H1 (cell line): ENCODE results near the gene DGCR6L. TPM values are rescaled to one million over a fixed set of nuclear protein-coding genes. Genes with fewer than 3 reads are reported as not detected.
"Not testable (repeated sequence)": the region's sequence is repeated elsewhere in the genome, so short reads cannot be mapped to it uniquely, and the experiment has no call there.

Experiments
- CTCF ChIA-PET: fragments of 300-600 bp; sonication (Branson Sonifier 250); formaldehyde crosslinking; loops from one replicate; lab custom pipeline; 2021; ENCODE audit not compliant: partially characterized antibody; lab: Charles Lee
- POLR2A ChIA-PET: fragments of 300-600 bp; sonication (Branson Sonifier 250); formaldehyde crosslinking; loops from one replicate; lab custom pipeline; 2021; ENCODE audit warnings: inconsistent platforms; ENCODE audit not compliant: partially characterized antibody; lab: Charles Lee
- DNase-seq, 2 experiments: peaks; one replicate each; pipeline versions ENCODE4 v3.0.0 to v3.0.0-alpha.2; 2010 to 2022; ENCODE audit warnings: low spot score in 2 of 2, low read depth in 1 of 2, mixed read lengths in 1 of 2
- FAIRE-seq: peaks from 2 replicates; lab custom pipeline; 2011; peaks lifted over from hg19 to GRCh38; lab: Jason Lieb, UNC
- H2AFZ ChIP-seq: 2 replicates; pipeline ENCODE4 v1.8.1; 2012; ENCODE audit warnings: low read length, inconsistent platforms
- H2AK5ac ChIP-seq: 2 replicates; pipeline ENCODE4 v1.6.1; 2013; ENCODE audit warnings: low read depth, low read length
- H2BK120ac ChIP-seq: replicated peaks from 2 replicates; pipeline ENCODE3; 2013; ENCODE audit warnings: low read depth, low read length, inconsistent platforms
- H2BK12ac ChIP-seq: 2 replicates; pipeline ENCODE4 v1.6.1; 2013; ENCODE audit warnings: low read depth, low read length
- H2BK15ac ChIP-seq: 2 replicates; pipeline ENCODE4 v1.6.1; 2013; ENCODE audit warnings: low read length
- H2BK20ac ChIP-seq: 2 replicates; pipeline ENCODE4 v1.6.1; 2013; ENCODE audit warnings: low read length
- H2BK5ac ChIP-seq: 2 replicates; pipeline ENCODE4 v1.6.1; 2013; ENCODE audit warnings: low read depth, low read length
- H3K14ac ChIP-seq: 2 replicates; pipeline ENCODE4 v1.6.1; 2013; ENCODE audit warnings: inconsistent platforms; ENCODE audit not compliant: insufficient read length
- H3K18ac ChIP-seq: 2 replicates; pipeline ENCODE4 v1.6.1; 2013; ENCODE audit warnings: low read length; ENCODE audit errors: extremely low read depth
- H3K23ac ChIP-seq: 2 replicates; pipeline ENCODE4 v1.6.1; 2013; ENCODE audit warnings: inconsistent platforms; ENCODE audit not compliant: insufficient read length
- H3K23me2 ChIP-seq: 2 replicates; pipeline ENCODE4 v1.6.1; 2013; ENCODE audit warnings: low read depth, low read length
- H3K27ac ChIP-seq: 2 replicates; pipeline ENCODE4 v1.6.1; 2011; ENCODE audit warnings: low read depth, low read length, inconsistent platforms
- H3K27me3 ChIP-seq, 4 experiments: replicated peaks in 1 of 4; 1 replicate in 1 of 4; 2 replicates in 3 of 4; pipeline versions ENCODE4 v1.6.1 to v1.8.1; 2011 to 2013; ENCODE audit warnings: low read length in 3 of 4, mild to moderate bottlenecking in 3 of 4, inconsistent platforms in 2 of 4, mixed read lengths in 2 of 4, moderate library complexity in 1 of 4; ENCODE audit not compliant: control insufficient read depth in 3 of 4, insufficient read depth in 3 of 4; ENCODE audit errors: extremely low read depth in 1 of 4
- H3K36me3 ChIP-seq, 4 experiments: 2 replicates each; pipeline versions ENCODE4 v1.6.1 to v1.8.1; 2011 to 2013; ENCODE audit warnings: mild to moderate bottlenecking in 4 of 4, low read length in 3 of 4, moderate library complexity in 2 of 4, control low read depth in 1 of 4, inconsistent platforms in 1 of 4; ENCODE audit not compliant: insufficient read depth in 4 of 4, control insufficient read depth in 2 of 4
- H3K4ac ChIP-seq: replicated peaks from 2 replicates; pipeline ENCODE3; 2013; ENCODE audit warnings: low read length, low read depth, mixed read lengths, inconsistent platforms; ENCODE audit not compliant: insufficient read length
- H3K4me1 ChIP-seq, 4 experiments: replicated peaks in 1 of 4; 1 replicate in 1 of 4; 2 replicates in 3 of 4; pipeline versions ENCODE4 v1.6.1 to v1.8.1; 2011 to 2013; ENCODE audit warnings: low read length in 3 of 4, inconsistent platforms in 2 of 4, mixed read lengths in 1 of 4; ENCODE audit not compliant: insufficient read depth in 4 of 4, control insufficient read depth in 3 of 4
- H3K4me2 ChIP-seq, 2 experiments: 2 replicates each; pipeline versions ENCODE4 v1.6.1 to v1.8.1; 2011 to 2013; ENCODE audit warnings: low read depth in 2 of 2, low read length in 2 of 2, control low read depth in 1 of 2, inconsistent platforms in 1 of 2, mild to moderate bottlenecking in 1 of 2; ENCODE audit not compliant: insufficient read depth in 1 of 2
- H3K4me3 ChIP-seq, 4 experiments: fragments of 200-600, 300-600 bp in 1 of 4; sonication (generic), shearing (Covaris generic), sonication (Bioruptor Twin) in 1 of 4; 2 replicates each; pipeline versions ENCODE4 v1.5.1 to v1.8.1; 2011 to 2016; ENCODE audit warnings: low read length in 4 of 4, low read depth in 3 of 4, control low read depth in 2 of 4, inconsistent platforms in 2 of 4, mild to moderate bottlenecking in 2 of 4, mixed read lengths in 1 of 4, moderate library complexity in 1 of 4; ENCODE audit not compliant: insufficient read depth in 2 of 4; ENCODE audit errors: extremely low read depth in 1 of 4
- H3K56ac ChIP-seq: replicated peaks from 2 replicates; pipeline ENCODE3; 2013; ENCODE audit warnings: low read depth, mild to moderate bottlenecking, mixed read lengths, low read length, inconsistent platforms; ENCODE audit not compliant: insufficient read length
- H3K79me1 ChIP-seq: 2 replicates; pipeline ENCODE4 v1.6.1; 2013; ENCODE audit warnings: low read depth, low read length, control low read depth
- H3K79me2 ChIP-seq, 2 experiments: 2 replicates each; pipeline versions ENCODE4 v1.6.1 to v1.8.1; 2012 to 2013; ENCODE audit warnings: low read length in 2 of 2, mild to moderate bottlenecking in 2 of 2, inconsistent platforms in 1 of 2; ENCODE audit not compliant: insufficient read depth in 2 of 2, control insufficient read depth in 1 of 2
- H3K9ac ChIP-seq, 4 experiments: replicated peaks in 1 of 4; 1 replicate in 1 of 4; 2 replicates in 3 of 4; pipeline versions ENCODE4 v1.6.1 to v1.8.1; 2011 to 2013; ENCODE audit warnings: low read depth in 3 of 4, low read length in 3 of 4, control low read depth in 2 of 4, mild to moderate bottlenecking in 2 of 4, moderate library complexity in 2 of 4, inconsistent platforms in 1 of 4; ENCODE audit errors: extremely low read depth in 1 of 4
- H3K9me3 ChIP-seq, 2 experiments: 2 replicates each; pipeline versions ENCODE4 v1.6.1 to v1.8.1; 2012 to 2013; ENCODE audit warnings: mild to moderate bottlenecking in 2 of 2, moderate library complexity in 2 of 2, control low read depth in 1 of 2, inconsistent platforms in 1 of 2, low read depth in 1 of 2, low read length in 1 of 2, mixed read lengths in 1 of 2; ENCODE audit not compliant: insufficient read depth in 2 of 2
- H4K20me1 ChIP-seq, 2 experiments: replicated peaks in 1 of 2; 2 replicates each; pipeline versions ENCODE3 to v1.8.1; 2011 to 2013; ENCODE audit warnings: inconsistent platforms in 2 of 2, low read length in 2 of 2, mild to moderate bottlenecking in 1 of 2; ENCODE audit not compliant: insufficient read depth in 2 of 2, control insufficient read depth in 1 of 2
- H4K5ac ChIP-seq: 2 replicates; pipeline ENCODE4 v1.6.1; 2013; ENCODE audit warnings: low read length, low read depth, mixed read lengths, inconsistent platforms; ENCODE audit not compliant: insufficient read length
- H4K8ac ChIP-seq: 2 replicates; pipeline ENCODE4 v1.8.0; 2013; ENCODE audit warnings: mild to moderate bottlenecking, moderate library complexity, low read length, inconsistent platforms; ENCODE audit not compliant: insufficient read depth; ENCODE audit errors: extremely low read depth
- H4K91ac ChIP-seq: replicated peaks from 2 replicates; pipeline ENCODE3; 2013; ENCODE audit warnings: low read length, mixed read lengths, inconsistent platforms; ENCODE audit not compliant: insufficient read length
- WGBS, 2 experiments: shearing (Covaris generic) in 1 of 2; methylation state at CpG; one replicate each; pipeline versions ENCODE4 v1.1.6 to v1.1.7; 2013 to 2015; ENCODE audit warnings: low lambda C conversion rate in 2 of 2, mixed read lengths in 2 of 2, inconsistent platforms in 1 of 2, low coverage in 1 of 2, missing lambda C conversion rate in 1 of 2; ENCODE audit not compliant: insufficient replicate concordance in 2 of 2, insufficient coverage in 1 of 2, insufficient read length in 1 of 2; ENCODE audit errors: extremely low coverage in 1 of 2, missing lambda C conversion rate in 1 of 2; 5-methylcytosine and 5-hydroxymethylcytosine counted together
- polyA plus RNA-seq, 7 experiments: library from polyadenylated mRNA; depleted of rRNA in 3 of 7; stranded (reverse) in 5 of 7; unstranded in 2 of 7; fragments of >200 nt in 5 of 7; fragments of 200-250 nt in 2 of 7; gene quantifications; 1 replicate in 5 of 7; 2 replicates in 1 of 7; 4 replicates in 1 of 7; pipeline versions ENCODE4 v1.2.1 to v1.2.3, GENCODE V29; 2011 to 2013; ENCODE audit warnings: missing spikeins in 2 of 7, mixed read lengths in 2 of 7
- total RNA-seq: library from RNA; stranded (reverse); fragmentation: NEBNext Ultra II Directional; extraction: Animal tissue kit (Norgen Biotek cat#: 25700); gene quantifications from 2 replicates; pipeline ENCODE4 v1.2.1, GENCODE V29; 2021

The DGCR6L gene
- total and polyA plus RNA-seq, 2 of the 8 experiments (the other 6 are each of a cell fraction or from before 2014, with no cell fraction given): 43.6 to 72.6 TPM

DNA sequence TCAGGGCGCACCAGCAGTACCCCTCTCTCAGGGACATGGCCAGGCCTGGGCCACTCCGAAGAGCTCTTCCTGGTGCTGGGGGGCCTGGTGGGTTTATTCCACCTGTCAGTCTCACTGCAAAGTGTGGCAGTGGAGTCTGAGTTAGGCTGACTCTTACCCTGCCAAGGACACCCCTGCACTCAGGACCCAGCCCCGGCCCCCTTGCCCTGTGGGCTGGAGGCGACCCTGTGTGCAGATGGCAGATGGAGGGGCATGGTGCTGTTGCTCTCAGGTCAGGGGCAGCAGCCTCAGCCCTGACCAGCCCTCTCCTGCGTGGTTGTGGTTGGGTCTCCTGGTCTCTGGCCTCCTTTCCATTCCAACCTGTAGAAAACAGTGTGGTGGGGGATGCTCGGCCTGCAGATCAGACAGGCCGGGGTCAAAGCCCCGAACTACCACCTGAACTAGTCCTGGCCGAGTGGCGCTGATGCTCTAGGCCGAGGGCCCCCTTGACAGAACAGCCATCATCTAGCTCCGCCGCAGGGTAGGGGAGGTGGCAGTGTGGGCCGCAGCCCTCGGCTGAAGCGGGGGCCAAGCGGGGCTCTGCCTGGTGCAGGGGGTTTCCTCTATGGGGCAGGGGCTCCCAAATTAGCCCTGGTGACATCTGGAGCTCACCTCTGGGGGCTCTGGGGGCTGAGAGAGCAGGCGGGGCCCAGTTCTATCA lies 41.8 kb downstream of the DGCR6L start:
- H3K56ac ChIP-seq, H2AFZ ChIP-seq, H3K4ac ChIP-seq, H3K18ac ChIP-seq, H2BK120ac ChIP-seq, H4K5ac ChIP-seq, H3K27me3 ChIP-seq, H4K91ac ChIP-seq, DNase-seq, H3K9ac ChIP-seq, H4K8ac ChIP-seq, H3K4me3 ChIP-seq, H3K36me3 ChIP-seq, H3K14ac ChIP-seq, POLR2A ChIA-PET, H3K4me2 ChIP-seq, H3K9me3 ChIP-seq, H2AK5ac ChIP-seq, H4K20me1 ChIP-seq, H3K23ac ChIP-seq, FAIRE-seq, H3K27ac ChIP-seq, H2BK12ac ChIP-seq, H3K79me1 ChIP-seq, H2BK5ac ChIP-seq, H3K4me1 ChIP-seq, H2BK15ac ChIP-seq, H3K23me2 ChIP-seq, H2BK20ac ChIP-seq, H3K79me2 ChIP-seq: not testable (repeated sequence)
- 72% methylated on average over 12 of the region's 18 CpGs; no CpG with 5 or more reads in 1 of the 2 experiments for WGBS, 2 experiments
- CTCF ChIA-PET: interaction anchor here (1.4 kb wide), 1 partner anchor 32 kb away, joined by 3 read pairs; no protein-coding TSS in a partner anchor
